ENCODE measurements around the gene ZNF106.

The ZNF106 gene

GRCh38 chr15:42367041-42367440, 123.9 kb downstream of the ZNF106 start:
- no peak for TF ChIP-seq CTCF (IDR thresholded peaks at IDR 0.05; ENCODE audit: low read depth, low read length, missing control alignments)
- no peak overlapping the region for H3K4me3 ChIP-seq (ENCODE audit: low read depth, low read length)
- no peak for DNase-seq (ENCODE audit: low read depth)

DNA sequence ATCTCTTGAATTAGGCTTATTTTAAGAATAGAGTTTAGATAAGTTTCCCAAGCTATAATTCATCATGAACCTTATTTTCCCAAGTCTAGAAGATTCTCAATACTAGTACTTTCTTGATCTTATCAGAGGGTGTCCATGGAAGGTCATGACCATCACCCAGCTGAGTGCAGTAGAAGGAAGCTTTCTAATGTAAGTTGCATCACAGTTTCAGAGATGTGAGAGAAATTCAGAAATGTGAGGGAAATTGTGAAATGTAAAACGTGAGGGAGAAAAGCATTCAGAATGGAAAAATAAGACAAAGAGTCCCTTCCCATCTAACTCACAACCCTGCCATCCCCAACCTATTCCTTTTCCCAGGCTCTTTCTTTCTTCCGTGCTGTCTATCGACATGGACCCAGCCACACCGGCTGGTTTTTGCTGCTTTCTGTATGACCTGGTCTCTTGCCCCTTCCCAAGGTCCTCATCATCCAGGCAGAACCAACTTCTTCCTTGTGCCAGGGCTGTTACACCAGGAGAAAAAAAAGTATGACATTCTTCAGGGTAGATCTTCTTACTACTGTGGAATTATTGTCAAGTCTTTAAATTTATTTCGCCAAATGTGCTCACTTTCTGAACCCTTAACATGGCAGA, 124.9 kb downstream of the ZNF106 start:
- H3K4me3 ChIP-seq (ENCODE audit: low read depth, low read length) = no peak overlapping the region
- DNase-seq (ENCODE audit: low read depth) = no peak
- TF ChIP-seq CTCF (IDR thresholded peaks at IDR 0.05; ENCODE audit: low read depth, low read length, missing control alignments) = no peak

GRCh38 chr15:42364529-42364928, 126.4 kb downstream of the ZNF106 start:
- DNase-seq (ENCODE audit: low read depth) = no peak
- H3K4me3 ChIP-seq (ENCODE audit: low read depth, low read length) = no peak overlapping the region
- TF ChIP-seq CTCF (IDR thresholded peaks at IDR 0.05; ENCODE audit: low read depth, low read length, missing control alignments) = no peak

GRCh38 chr15:42363942-42364341, 127.0 kb downstream of the ZNF106 start:
- DNase-seq (ENCODE audit: low read depth) = no peak
- no peak for TF ChIP-seq CTCF (IDR thresholded peaks at IDR 0.05; ENCODE audit: low read depth, low read length, missing control alignments)
- H3K4me3 ChIP-seq (ENCODE audit: low read depth, low read length) = no peak overlapping the region

DNA sequence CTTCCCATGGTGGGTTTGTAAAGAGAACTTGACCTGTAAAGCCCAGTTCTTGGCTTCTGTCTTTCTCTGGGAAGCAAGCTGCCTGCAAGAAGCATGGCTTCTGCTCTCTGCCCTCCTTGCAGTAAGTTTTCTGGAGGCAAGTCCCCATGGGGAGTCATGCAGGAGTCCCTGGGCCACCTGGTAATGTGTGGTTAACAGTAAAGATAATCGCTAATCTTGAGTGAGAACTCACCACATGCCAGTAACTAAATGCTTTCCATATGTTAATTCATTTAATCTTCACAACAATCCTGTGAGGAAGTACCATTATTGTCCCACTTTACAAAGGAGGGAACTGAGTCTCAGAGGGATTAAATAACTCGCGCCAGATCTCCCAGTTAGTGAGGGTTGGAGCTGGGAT, 127.5 kb downstream of the ZNF106 start:
- no peak for DNase-seq (ENCODE audit: low read depth)
- no peak for TF ChIP-seq CTCF (IDR thresholded peaks at IDR 0.05; ENCODE audit: low read depth, low read length, missing control alignments)
- no peak overlapping the region for H3K4me3 ChIP-seq (ENCODE audit: low read depth, low read length)

Data from GM12864 (cell line).